GM19099 (cell line): Measurements from ENCODE around the gene UBALD2.

Experiments
- POLR2A ChIP-seq: IDR thresholded peaks from 3 replicates; pipeline ENCODE4 v1.6.1; 2011; ENCODE audit warnings: low read depth; ENCODE audit not compliant: insufficient read length; ENCODE audit errors: extremely low read depth

Gene UBALD2

GRCh38 chr17:76260669-76261068, 4.5 kb upstream of the UBALD2 start:
- TF ChIP-seq POLR2A, result peak; percentile 76

- TF ChIP-seq POLR2A, result no peak
Measured at GRCh38 chr17:76261421-76262215, 3.5 kb upstream of the UBALD2 start.

GRCh38 chr17:76262732-76263344, 2.3 kb upstream of the UBALD2 start:
- peak; percentile 41 for TF ChIP-seq POLR2A

- no peak for TF ChIP-seq POLR2A
Measured at GRCh38 chr17:76263896-76264295, 1.3 kb upstream of the UBALD2 start.

- TF ChIP-seq POLR2A, result no peak
Measured at GRCh38 chr17:76264425-76264754, 758 bp upstream of the UBALD2 start.

- TF ChIP-seq POLR2A, result no peak
Measured at GRCh38 chr17:76265624-76266243, 586 bp downstream of the UBALD2 start.

- no peak for TF ChIP-seq POLR2A
Measured at GRCh38 chr17:76266244-76266938, 1.2 kb downstream of the UBALD2 start.

- no peak for TF ChIP-seq POLR2A
Measured at GRCh38 chr17:76267051-76267576, 2.0 kb downstream of the UBALD2 start.

GRCh38 chr17:76268015-76268749, 3.0 kb downstream of the UBALD2 start:
- TF ChIP-seq POLR2A, result peak; percentile 80

GRCh38 chr17:76268991-76269981, 4.1 kb downstream of the UBALD2 start:
- TF ChIP-seq POLR2A, result peak; percentile 57

- peak; percentile 16 for TF ChIP-seq POLR2A
Measured at GRCh38 chr17:76270127-76270592, 5.0 kb downstream of the UBALD2 start.

GRCh38 chr17:76270770-76271668, 5.9 kb downstream of the UBALD2 start:
- peak; percentile 60 for TF ChIP-seq POLR2A
